ENCODE measurements around the gene CEP72.
A peak's percentile ranks its signal among the peaks of the same experiment; 100 is the strongest.

CEP72 gene

GRCh38 chr5:658103-658502, 46.0 kb downstream of the CEP72 start:
- ATAC-seq = no peak
- TF ChIP-seq SNAI2 (CRISPR knock-in tag; IDR thresholded peaks at IDR 0.05) (no peak), CREB5 (CRISPR knock-in tag; IDR thresholded peaks at IDR 0.05; ENCODE audit: low read depth) (no peak), GLIS3 (CRISPR knock-in tag; IDR thresholded peaks at IDR 0.05) (no peak), POU6F1 (CRISPR knock-in tag; IDR thresholded peaks at IDR 0.05; ENCODE audit: borderline replicate concordance, low read depth) (no peak), ZFP3 (CRISPR knock-in tag; IDR thresholded peaks at IDR 0.05) (no peak), PATZ1 (CRISPR knock-in tag; IDR thresholded peaks at IDR 0.05; ENCODE audit: borderline replicate concordance) (no peak), ZC3H10 (CRISPR knock-in tag; IDR thresholded peaks at IDR 0.05) (no peak)

- TF ChIP-seq CSDC2 (CRISPR knock-in tag; IDR thresholded peaks at IDR 0.05) = no peak
- peak; percentile 82 for TF ChIP-seq ZFP30 (CRISPR knock-in tag; IDR thresholded peaks at IDR 0.05)
- ATAC-seq = no peak
Measured at GRCh38 chr5:659496-660263, 47.5 kb downstream of the CEP72 start.

GRCh38 chr5:660491-661030, 48.4 kb downstream of the CEP72 start:
- no peak for ATAC-seq
- no peak for TF ChIP-seq CREB5 (CRISPR knock-in tag; IDR thresholded peaks at IDR 0.05; ENCODE audit: low read depth)
- no peak for TF ChIP-seq OSR1 (CRISPR knock-in tag; IDR thresholded peaks at IDR 0.05)
- TF ChIP-seq ESRRG (CRISPR knock-in tag; IDR thresholded peaks at IDR 0.05) = no peak

GRCh38 chr5:661891-662750, 50.0 kb downstream of the CEP72 start:
- no peak for ATAC-seq
- TF ChIP-seq CREB5 (CRISPR knock-in tag; IDR thresholded peaks at IDR 0.05; ENCODE audit: low read depth) (no peak), ISL1 (CRISPR knock-in tag; IDR thresholded peaks at IDR 0.05) (no peak), TSHZ2 (CRISPR knock-in tag; IDR thresholded peaks at IDR 0.05) (no peak), CSRNP3 (CRISPR knock-in tag; IDR thresholded peaks at IDR 0.05) (no peak), ARNTL (CRISPR knock-in tag; IDR thresholded peaks at IDR 0.05; ENCODE audit: borderline replicate concordance, low read depth) (no peak), RARB (CRISPR knock-in tag; IDR thresholded peaks at IDR 0.05) (no peak), CSDC2 (CRISPR knock-in tag; IDR thresholded peaks at IDR 0.05) (no peak), POU6F1 (CRISPR knock-in tag; IDR thresholded peaks at IDR 0.05; ENCODE audit: borderline replicate concordance, low read depth) (no peak), ZC3H10 (CRISPR knock-in tag; IDR thresholded peaks at IDR 0.05) (no peak), TOX (CRISPR knock-in tag; IDR thresholded peaks at IDR 0.05; ENCODE audit: borderline replicate concordance) (no peak), GLIS3 (CRISPR knock-in tag; IDR thresholded peaks at IDR 0.05) (no peak), ZNF70 (CRISPR knock-in tag; IDR thresholded peaks at IDR 0.05) (no peak), PPARA (CRISPR knock-in tag; IDR thresholded peaks at IDR 0.05; ENCODE audit: borderline replicate concordance) (no peak), ZFP30 (CRISPR knock-in tag; IDR thresholded peaks at IDR 0.05) (no peak)

Data from SK-N-SH treated with all-trans-retinoic acid at 6 μM for 48 hours (cell line).